Astrocyte (in vitro differentiated cells and primary cell): Measurements from ENCODE around the gene MGMT. TPM values are rescaled to one million over a fixed set of nuclear protein-coding genes. Genes with fewer than 3 reads are reported as not detected.
A peak's percentile ranks its signal among the peaks of the same experiment; 100 is the strongest.

Experiments used
- DNase-seq: peaks from one replicate; pipeline ENCODE4 v3.0.0-alpha.2; 2010; ENCODE audit warnings: low read depth
- FAIRE-seq: peaks from 2 replicates; lab custom pipeline; 2011; peaks lifted over from hg19 to GRCh38; lab: Jason Lieb, UNC
- H2AFZ ChIP-seq: 2 replicates; pipeline ENCODE4 v1.6.0; 2012; ENCODE audit warnings: low read depth, low read length, inconsistent platforms
- H3K27ac ChIP-seq: 2 replicates; pipeline ENCODE4 v1.5.1; 2011; ENCODE audit warnings: low read depth, low read length, inconsistent platforms
- H3K27me3 ChIP-seq: 2 replicates; pipeline ENCODE4 v1.6.0; 2011; ENCODE audit warnings: low read length, inconsistent platforms; ENCODE audit not compliant: insufficient read depth
- H3K36me3 ChIP-seq: 2 replicates; pipeline ENCODE4 v1.5.1; 2011; ENCODE audit warnings: low read length, inconsistent platforms; ENCODE audit not compliant: insufficient read depth
- H3K4me1 ChIP-seq: 2 replicates; pipeline ENCODE4 v1.5.1; 2011; ENCODE audit warnings: low read length, inconsistent platforms; ENCODE audit not compliant: insufficient read depth
- H3K4me2 ChIP-seq: 2 replicates; pipeline ENCODE4 v1.6.0; 2012; ENCODE audit warnings: low read length, inconsistent platforms
- H3K4me3 ChIP-seq: 2 replicates; pipeline ENCODE4 v1.5.1; 2011; ENCODE audit warnings: low read depth, mild to moderate bottlenecking, low read length, inconsistent platforms; ENCODE audit not compliant: insufficient read depth
- H3K79me2 ChIP-seq: 2 replicates; pipeline ENCODE4 v1.6.0; 2012; ENCODE audit warnings: mild to moderate bottlenecking, low read length, inconsistent platforms; ENCODE audit not compliant: insufficient read depth
- H3K9ac ChIP-seq: 2 replicates; pipeline ENCODE4 v1.6.0; 2012; ENCODE audit warnings: mild to moderate bottlenecking, low read length, inconsistent platforms
- H3K9me3 ChIP-seq: 2 replicates; pipeline ENCODE4 v1.5.1; 2012; ENCODE audit warnings: low read depth, mild to moderate bottlenecking, low read length, inconsistent platforms; ENCODE audit not compliant: insufficient read depth
- H4K20me1 ChIP-seq: 2 replicates; pipeline ENCODE4 v1.6.0; 2012; ENCODE audit warnings: low read length, inconsistent platforms; ENCODE audit not compliant: insufficient read depth
- H3K27ac Mint-ChIP-seq: one replicate; pipeline ENCODE4 v1.8.0; 2021; ENCODE audit warnings: mild to moderate bottlenecking, mixed read lengths; ENCODE audit not compliant: unreplicated experiment
- H3K27me3 Mint-ChIP-seq: one replicate; pipeline ENCODE4 v1.8.0; 2021; ENCODE audit warnings: low read depth, mixed read lengths; ENCODE audit not compliant: unreplicated experiment
- H3K36me3 Mint-ChIP-seq: one replicate; pipeline ENCODE4 v1.8.0; 2021; ENCODE audit warnings: low read depth, mixed read lengths; ENCODE audit not compliant: unreplicated experiment
- H3K4me1 Mint-ChIP-seq: one replicate; pipeline ENCODE4 v1.8.0; 2021; ENCODE audit warnings: low read depth, mixed read lengths; ENCODE audit not compliant: unreplicated experiment
- H3K4me3 Mint-ChIP-seq: one replicate; pipeline ENCODE4 v1.8.0; 2021; ENCODE audit warnings: mild to moderate bottlenecking, moderate library complexity, mixed read lengths; ENCODE audit not compliant: unreplicated experiment
- H3K9me3 Mint-ChIP-seq: one replicate; pipeline ENCODE4 v1.8.0; 2021; ENCODE audit warnings: mild to moderate bottlenecking, mixed read lengths; ENCODE audit not compliant: unreplicated experiment
- CTCF ChIP-seq: IDR thresholded peaks from 2 replicates; pipeline ENCODE4 v1.5.1; 2011; ENCODE audit warnings: low read depth, mild to moderate bottlenecking, inconsistent platforms, low read length, moderate library complexity; ENCODE audit not compliant: insufficient read depth
- EZH2 ChIP-seq: IDR thresholded peaks from 2 replicates; pipeline ENCODE4 v1.6.1; 2012; ENCODE audit warnings: mild to moderate bottlenecking, low read length, inconsistent platforms; ENCODE audit not compliant: insufficient read depth
- total RNA-seq: library from RNA; stranded (reverse); gene quantifications from 2 replicates; pipeline ENCODE4 v1.2.1, GENCODE V29; 2021

The MGMT gene
- total RNA-seq, 1 donor from 2014 or later = 9.5 TPM

GRCh38 chr10:129465796-129466702 lies 992 bp upstream of the MGMT start:
- DNase-seq (no peak), FAIRE-seq (no peak)
- TF ChIP-seq EZH2 (no peak), CTCF (no peak)
- H3K36me3 ChIP-seq = no peaks in the 10 kb centered on the region
- Mint-ChIP-seq H3K27ac (no peak overlapping the region), H3K4me3 (no peak overlapping the region), H3K4me1 (peaks cover 2% of the 10 kb centered on the region), H3K36me3 (no peaks in the 10 kb centered on the region), H3K9me3 (no peaks in the 10 kb centered on the region), H3K27me3 (peaks cover 13% of the 10 kb centered on the region)
- no peaks in the 10 kb centered on the region for H4K20me1 ChIP-seq
- peak overlapping the region; percentile 75 for H3K9ac ChIP-seq
- H3K4me1 ChIP-seq = peaks cover 9% of the 10 kb centered on the region
- H2AFZ ChIP-seq = peak overlapping the region; percentile 97
- no peak overlapping the region for H3K27ac ChIP-seq
- H3K4me2 ChIP-seq = peak overlapping the region; percentile 93
- no peaks in the 10 kb centered on the region for H3K9me3 ChIP-seq
- H3K4me3 ChIP-seq = peak overlapping the region; percentile 50
- H3K27me3 ChIP-seq = no peaks in the 10 kb centered on the region
- no peaks in the 10 kb centered on the region for H3K79me2 ChIP-seq

GRCh38 chr10:129467359-129468064 lies 471 bp downstream of the MGMT start:
- Histone ChIP-seq H3K27ac (no peak overlapping the region), H3K36me3 (no peaks in the 10 kb centered on the region), H3K27me3 (no peaks in the 10 kb centered on the region), H3K79me2 (no peaks in the 10 kb centered on the region), H3K4me3 (peak overlapping the region; percentile 63), H3K9me3 (no peaks in the 10 kb centered on the region), H2AFZ (peak overlapping the region; percentile 92), H3K4me2 (peak overlapping the region; percentile 93), H4K20me1 (no peaks in the 10 kb centered on the region), H3K9ac (peak overlapping the region; percentile 73), H3K4me1 (peaks cover 9% of the 10 kb centered on the region)
- Mint-ChIP-seq H3K9me3 (no peaks in the 10 kb centered on the region), H3K27ac (no peak overlapping the region), H3K27me3 (peaks cover 13% of the 10 kb centered on the region), H3K4me3 (peak overlapping the region; percentile 83), H3K36me3 (no peaks in the 10 kb centered on the region), H3K4me1 (peaks cover 2% of the 10 kb centered on the region)
- DNase-seq (no peak), FAIRE-seq (no peak)
- TF ChIP-seq CTCF = no peak
- no peak for TF ChIP-seq EZH2
